Activated naive CD4-positive, alpha-beta T cell treated with anti-CD3 and anti-CD28 coated beads, Interleukin-2, amount 10 ng/mL, durations not matched to agents 5 hours and 36 hours (primary cell): ENCODE results near the gene NQO1. TPM values are rescaled to one million over a fixed set of nuclear protein-coding genes. Genes with fewer than 3 reads are reported as not detected.

Experiments
- total RNA-seq, 2 experiments: library from RNA; stranded (reverse); gene quantifications; one replicate each; pipeline ENCODE4 v1.2.3, GENCODE V29; 2021

The NQO1 gene
- 10 to 100 TPM; 16.6 to 19.6 TPM for total RNA-seq

GRCh38 chr16:69726313-69727060, at the start of gene NQO1:
TSS of gene NQO1 (minus strand) at chr16:69726560. CDS start at chr16:69726439, 121 bp downstream.

GRCh38 chr16:69761983-69762813, 35.8 kb upstream of the NQO1 start, which contains the start of gene WWP2:
TSS of gene WWP2 (plus strand) at chr16:69762332. CDS start at chr16:69787011, 24,679 bp downstream.

GRCh38 chr16:69754469-69755310, 28.3 kb upstream of the NQO1 start, which contains the start of gene NOB1:
TSS of gene NOB1 (minus strand) at chr16:69754926. CDS start at chr16:69754910, 16 bp downstream.

Other genes starting within 250 kb of the NQO1 start
- 10 to 100 TPM; 17.6 to 17.8 TPM for gene NFAT5, start 160.6 kb downstream of the NQO1 start, total RNA-seq
- gene NOB1, start 28.4 kb upstream of the NQO1 start, total RNA-seq: 10 to 100 TPM; 71.2 to 71.8 TPM
- 10 to 100 TPM; 59.9 to 64.1 TPM for gene WWP2, start 35.8 kb upstream of the NQO1 start, total RNA-seq
- 1 to 10 TPM; 2.1 to 2.6 TPM for gene CLEC18A, start 224.8 kb upstream of the NQO1 start, total RNA-seq